ENCODE measurements around the gene PPP4R2. TPM values are rescaled to one million over a fixed set of nuclear protein-coding genes. Genes with fewer than 3 reads are reported as not detected.

The PPP4R2 gene
- total RNA-seq, 2 donors from 2014 or later = 60.3 to 92.9 TPM

DNA sequence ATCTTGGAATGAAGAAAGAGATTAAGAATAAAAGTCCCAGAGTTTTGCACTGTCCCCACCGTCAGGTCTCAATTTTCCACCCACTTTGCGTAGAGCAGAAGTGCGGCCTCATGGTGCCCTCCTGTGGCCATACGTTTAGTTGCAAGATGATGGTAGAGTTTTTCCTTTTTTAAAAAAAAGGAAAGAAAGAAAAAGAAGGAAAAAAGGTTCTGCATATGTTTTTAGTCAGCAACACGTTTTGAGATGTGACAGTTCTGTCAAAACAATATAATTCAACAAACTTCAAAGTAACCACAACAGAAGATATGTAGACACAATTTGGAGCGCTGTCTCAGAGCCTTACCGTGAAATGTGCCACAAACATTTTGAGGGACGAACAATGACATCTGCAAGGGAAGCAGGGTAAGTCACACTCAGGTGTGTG is 89.5 kb downstream of the PPP4R2 start:
- intact Hi-C loops (cut with DNase I) = loop anchor here (5.0 kb wide), 1 partner anchor 234 kb away; no protein-coding TSS in a partner anchor
- H3K4me3 ChIP-seq = no peak overlapping the region
- no peak overlapping the region for H3K27ac ChIP-seq
- no peaks in the 10 kb centered on the region for H3K4me1 ChIP-seq
- no peaks in the 10 kb centered on the region for H3K9me3 ChIP-seq
- H3K9ac ChIP-seq (ENCODE audit: low read depth in 2 of 2, low read length in 2 of 2) = no peak overlapping the region
- peak; percentile 46 for DNase-seq
- peak; percentile 71 for TF ChIP-seq CTCF (IDR thresholded peaks at IDR 0.05)
- no peaks in the 10 kb centered on the region for H3K27me3 ChIP-seq
- no peaks in the 10 kb centered on the region for H3K36me3 ChIP-seq

DNA sequence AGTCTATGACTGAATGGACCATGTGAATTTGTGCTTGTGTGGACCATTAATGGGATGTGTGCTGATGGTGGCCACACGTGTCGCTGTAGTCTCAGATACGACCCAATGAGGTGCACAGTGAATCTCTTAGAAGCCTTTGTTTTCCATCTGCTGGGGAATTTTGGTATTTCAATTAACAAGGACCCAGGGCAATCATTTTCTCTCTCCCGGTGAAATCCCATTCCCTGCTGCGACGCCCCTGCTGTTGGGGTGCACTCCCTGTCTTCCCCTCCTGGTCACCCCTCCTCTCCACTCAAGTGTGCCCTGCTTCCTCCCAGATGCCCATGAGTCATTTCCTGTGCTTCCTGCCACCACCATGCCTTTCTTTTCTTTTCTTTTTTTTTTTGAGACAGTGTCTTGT is 97.5 kb downstream of the PPP4R2 start:
- Histone ChIP-seq H3K27me3 (no peaks in the 10 kb centered on the region), H3K27ac (no peak overlapping the region), H3K36me3 (no peaks in the 10 kb centered on the region), H3K9ac (ENCODE audit: low read depth in 2 of 2, low read length in 2 of 2) (no peak overlapping the region), H3K4me3 (no peak overlapping the region), H3K9me3 (no peaks in the 10 kb centered on the region), H3K4me1 (no peaks in the 10 kb centered on the region)
- DNase-seq = no peak
- intact Hi-C loops (cut with DNase I) = loop anchor here (10.0 kb wide), 1 partner anchor 531 kb away; the partner anchor contains the start of gene PDZRN3
- TF ChIP-seq CTCF (IDR thresholded peaks at IDR 0.05) = no peak

DNA sequence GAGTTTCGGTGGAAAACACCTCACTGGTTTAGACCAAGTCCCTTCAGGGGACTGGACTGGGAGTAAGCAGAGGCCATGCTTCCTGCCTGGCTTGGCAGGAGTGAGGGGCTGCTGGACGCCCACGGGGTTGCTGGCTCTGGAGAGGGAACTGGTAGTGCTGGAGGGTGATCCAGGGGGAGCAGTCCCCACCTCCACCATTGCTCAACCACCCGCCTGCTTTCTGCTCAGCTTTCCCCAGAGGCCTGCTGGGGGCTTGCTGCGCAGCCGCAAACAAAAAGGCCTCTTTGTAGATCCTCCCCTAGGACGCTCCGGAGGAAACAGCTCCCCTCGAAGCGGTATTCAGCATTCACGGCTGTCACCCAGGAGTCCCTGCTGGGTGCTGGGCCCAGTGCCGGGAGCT is 98.3 kb downstream of the PPP4R2 start:
- intact Hi-C loops (cut with DNase I) = loop anchor here (10.0 kb wide), 1 partner anchor 530 kb away; the partner anchor contains the start of gene PDZRN3
- H3K9me3 ChIP-seq = no peaks in the 10 kb centered on the region
- H3K4me3 ChIP-seq = no peak overlapping the region
- H3K36me3 ChIP-seq = no peaks in the 10 kb centered on the region
- no peaks in the 10 kb centered on the region for H3K4me1 ChIP-seq
- H3K27me3 ChIP-seq = no peaks in the 10 kb centered on the region
- no peak overlapping the region for H3K27ac ChIP-seq
- DNase-seq = no peak
- H3K9ac ChIP-seq (ENCODE audit: low read depth in 2 of 2, low read length in 2 of 2) = no peak overlapping the region
- no peak for TF ChIP-seq CTCF (IDR thresholded peaks at IDR 0.05)

- Histone ChIP-seq H3K4me1 (no peaks in the 10 kb centered on the region), H3K4me3 (no peak overlapping the region), H3K27ac (no peak overlapping the region), H3K36me3 (no peaks in the 10 kb centered on the region), H3K27me3 (no peaks in the 10 kb centered on the region), H3K9ac (ENCODE audit: low read depth in 2 of 2, low read length in 2 of 2) (no peak overlapping the region), H3K9me3 (no peaks in the 10 kb centered on the region)
- no peak for TF ChIP-seq CTCF (IDR thresholded peaks at IDR 0.05)
- intact Hi-C loops (cut with DNase I) = loop anchor here (10.0 kb wide), 1 partner anchor 529 kb away; the partner anchor contains the start of gene PDZRN3
- DNase-seq = no peak
Observed at GRCh38 chr3:73096169-73096568, 99.6 kb downstream of the PPP4R2 start.

DNA sequence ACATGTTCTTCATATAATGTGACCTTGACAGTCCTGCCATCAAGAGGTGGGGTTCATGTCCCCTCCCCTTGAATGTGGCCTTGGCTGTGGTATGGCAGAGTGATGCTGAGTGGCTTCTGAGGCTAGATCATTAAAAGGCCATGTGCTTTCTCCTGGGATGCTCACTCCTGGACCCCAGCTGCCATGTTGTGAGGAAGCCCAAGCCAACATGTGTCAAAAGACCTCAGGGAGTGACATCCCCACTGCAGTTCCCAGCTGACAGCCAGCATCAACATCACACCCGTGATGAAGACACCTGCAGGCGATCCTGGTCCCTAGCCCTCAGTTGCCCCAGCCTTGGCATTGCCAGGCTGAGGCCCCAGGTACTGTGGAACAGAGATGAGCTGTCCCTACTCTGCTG is 101.4 kb downstream of the PPP4R2 start:
- Histone ChIP-seq H3K9me3 (no peaks in the 10 kb centered on the region), H3K27me3 (no peaks in the 10 kb centered on the region), H3K36me3 (no peaks in the 10 kb centered on the region), H3K4me1 (no peaks in the 10 kb centered on the region), H3K4me3 (no peak overlapping the region), H3K27ac (no peak overlapping the region), H3K9ac (ENCODE audit: low read depth in 2 of 2, low read length in 2 of 2) (no peak overlapping the region)
- no peak for DNase-seq
- TF ChIP-seq CTCF (IDR thresholded peaks at IDR 0.05) = no peak
- intact Hi-C loops (cut with DNase I) = loop anchor here (10.0 kb wide), 1 partner anchor 527 kb away; the partner anchor contains the start of gene PDZRN3
